Measurements from ENCODE around the gene ATRNL1.
"Not testable (repeated sequence)": the region's sequence is repeated elsewhere in the genome, so short reads cannot be mapped to it uniquely, and the experiment has no call there.

ATRNL1 gene

DNA sequence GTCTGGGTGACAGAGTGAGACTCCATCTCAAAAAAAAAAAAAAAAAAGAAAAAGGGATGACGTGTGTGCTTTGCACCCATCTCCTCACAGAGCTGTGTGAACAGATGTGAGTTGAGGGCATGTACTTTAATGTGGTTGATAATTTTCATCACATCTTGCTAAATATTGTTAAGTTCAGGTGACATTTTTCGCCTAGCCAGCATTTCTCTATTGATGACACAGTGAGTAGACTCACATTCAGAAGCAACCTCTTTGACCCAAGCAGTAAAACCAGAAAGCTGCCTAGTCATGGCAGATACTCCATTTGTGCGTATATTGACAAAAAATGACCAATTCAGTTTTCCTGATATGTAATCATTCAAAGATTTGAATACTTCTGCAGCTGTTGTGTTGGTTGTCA is 126.0 kb downstream of the ATRNL1 start:
- no peak for DNase-seq

DNA sequence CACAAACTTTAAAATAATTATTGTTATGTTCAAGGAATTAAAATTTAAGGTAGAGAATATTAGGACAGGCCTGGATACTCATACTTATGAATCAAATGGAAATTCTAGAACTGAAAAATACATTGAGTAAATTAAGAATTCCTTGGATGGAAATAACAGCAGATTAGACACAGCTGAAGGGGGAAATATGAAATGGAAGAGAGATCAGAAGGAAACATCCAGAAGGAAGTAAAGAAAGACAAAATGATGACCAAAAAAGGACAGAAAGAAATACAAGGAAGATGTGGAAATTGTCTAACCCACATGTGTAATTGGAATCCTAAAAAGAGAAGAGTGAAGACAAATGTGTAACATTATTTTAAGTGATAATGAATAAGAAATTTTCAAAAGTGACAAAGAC is 128.9 kb downstream of the ATRNL1 start:
- DNase-seq: no peak

DNA sequence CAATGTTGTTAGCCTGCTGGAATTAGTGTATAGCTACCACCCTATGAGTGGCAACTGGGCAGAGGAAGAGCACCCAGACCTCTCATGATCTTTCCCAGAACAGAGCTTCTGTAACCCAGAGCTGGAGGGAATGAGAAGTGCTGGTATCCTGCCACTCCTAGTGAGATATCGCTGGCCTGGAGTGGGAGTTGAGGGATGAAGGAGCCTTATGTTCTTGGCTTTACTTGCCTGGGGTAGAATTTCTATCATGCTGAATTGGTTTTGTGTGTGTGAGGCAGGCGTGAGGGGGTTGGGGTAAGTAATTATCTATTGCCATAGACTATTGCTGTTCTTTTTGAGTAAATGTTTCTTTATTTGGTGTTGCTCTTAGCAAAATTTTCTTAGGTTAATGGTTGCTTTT is 146.6 kb downstream of the ATRNL1 start:
- no peak for DNase-seq

DNA sequence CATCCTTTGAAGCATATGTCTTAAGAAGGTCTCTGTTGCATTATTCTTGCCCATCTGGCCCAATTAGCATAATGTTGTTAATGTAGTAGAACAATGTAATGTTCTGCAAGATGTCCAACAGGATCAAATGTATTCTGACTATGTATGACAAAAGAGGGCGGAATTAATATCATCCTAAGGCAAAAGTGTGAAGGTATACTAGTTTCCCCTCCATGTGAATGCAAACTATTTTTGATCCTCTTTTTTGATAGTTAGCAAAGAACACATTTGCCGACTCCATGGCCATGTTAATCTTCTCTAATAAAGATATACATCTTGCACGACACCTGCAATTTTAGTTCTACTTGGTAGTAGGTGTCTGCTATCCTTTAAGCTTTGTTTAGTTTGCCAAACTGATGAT is 157.6 kb downstream of the ATRNL1 start:
- DNase-seq: no peak

GRCh38 chr10:115253765-115254164 is 160.6 kb downstream of the ATRNL1 start:
- DNase-seq: not testable (repeated sequence)

DNA sequence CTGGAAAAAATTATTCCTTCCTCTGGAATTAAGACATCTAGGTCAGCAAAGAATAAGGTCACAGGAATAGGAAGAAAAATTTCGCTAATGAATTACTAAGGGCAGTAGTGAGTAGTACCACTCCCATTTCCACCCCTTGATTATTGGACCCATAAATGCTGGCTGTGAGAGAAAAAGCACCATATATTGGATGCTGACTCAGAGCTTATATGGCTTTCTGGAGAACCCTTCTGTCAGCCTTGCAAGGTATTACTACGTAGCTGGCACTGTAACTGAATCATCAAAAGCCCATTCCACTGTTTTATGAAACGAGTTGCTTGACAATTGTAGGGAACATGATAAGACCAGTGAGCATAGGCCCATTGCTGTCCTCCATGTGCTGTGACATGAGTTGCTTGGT is 179.3 kb downstream of the ATRNL1 start:
- no peak for DNase-seq

DNA sequence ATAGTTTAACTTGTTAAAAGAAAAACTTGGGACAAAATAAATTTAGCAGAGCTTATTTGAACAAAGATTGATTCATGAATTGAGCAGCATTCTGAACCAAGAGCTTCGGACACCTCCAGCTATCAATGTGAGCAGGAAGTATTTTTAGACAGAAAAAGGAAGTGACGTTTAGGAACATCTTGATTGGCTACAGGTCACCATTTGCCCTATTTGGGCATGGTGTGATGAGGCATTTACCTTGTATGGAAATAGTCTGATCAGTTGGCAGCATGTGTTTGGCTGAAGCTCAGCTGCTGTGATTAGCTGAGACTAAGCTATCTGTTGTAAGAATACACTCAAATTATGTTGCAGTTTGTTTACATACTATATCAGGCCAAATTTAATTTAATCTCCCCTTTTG is 185.1 kb downstream of the ATRNL1 start:
- DNase-seq: no peak

DNA sequence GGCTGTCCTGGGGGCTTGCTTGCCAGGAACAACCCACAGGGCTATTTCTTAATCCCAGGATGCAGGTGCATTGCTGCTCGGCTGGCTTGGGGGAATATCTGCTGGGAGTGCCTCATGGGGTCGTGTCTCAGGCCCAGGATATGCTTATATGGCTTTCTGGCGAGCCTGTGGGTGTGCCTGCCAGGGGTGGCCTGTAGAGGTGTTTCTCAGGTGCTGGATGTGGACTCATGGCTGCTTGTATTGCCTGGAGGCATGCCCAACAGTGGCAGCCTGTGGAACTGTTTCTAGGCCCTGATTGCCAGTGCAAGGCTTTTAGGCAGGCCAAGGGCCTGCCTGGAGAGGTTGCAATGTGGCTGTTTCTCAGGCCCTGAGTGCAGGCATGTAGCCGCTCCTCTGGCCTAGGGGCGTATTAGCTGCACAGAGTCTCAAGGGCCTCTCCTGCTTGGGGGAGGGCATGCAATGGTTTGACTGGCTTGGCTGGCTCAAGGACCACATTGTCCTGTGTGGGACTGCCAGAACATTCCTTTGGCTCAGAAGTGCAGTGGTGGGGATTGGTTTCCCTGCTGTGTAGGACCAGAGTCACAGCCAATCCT is 202.1 kb downstream of the ATRNL1 start:
- no peak for DNase-seq

GRCh38 chr10:115300080-115300479 is 206.9 kb downstream of the ATRNL1 start:
- DNase-seq: no peak

DNA sequence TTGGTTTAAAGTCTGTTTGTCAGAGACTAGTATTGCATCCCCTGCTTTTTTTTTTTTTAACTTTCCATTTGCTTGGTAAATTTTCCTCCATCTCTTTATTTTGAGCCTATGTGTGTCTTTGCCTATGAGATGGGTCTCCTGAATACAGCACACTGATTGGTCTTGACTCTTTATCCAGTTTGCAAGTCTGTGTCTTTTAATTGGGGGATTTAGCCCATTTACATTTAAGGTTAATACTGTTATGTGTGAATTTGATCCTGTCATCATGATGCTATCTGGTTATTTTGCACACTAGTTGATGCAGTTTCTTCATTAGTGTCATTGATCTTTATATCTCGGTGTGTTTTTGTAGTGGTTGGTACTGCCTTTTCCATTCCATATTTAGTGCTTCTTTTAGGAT is 226.5 kb downstream of the ATRNL1 start:
- not testable (repeated sequence) for DNase-seq

GRCh38 chr10:115321360-115321759 is 228.2 kb downstream of the ATRNL1 start:
- no peak for DNase-seq

DNA sequence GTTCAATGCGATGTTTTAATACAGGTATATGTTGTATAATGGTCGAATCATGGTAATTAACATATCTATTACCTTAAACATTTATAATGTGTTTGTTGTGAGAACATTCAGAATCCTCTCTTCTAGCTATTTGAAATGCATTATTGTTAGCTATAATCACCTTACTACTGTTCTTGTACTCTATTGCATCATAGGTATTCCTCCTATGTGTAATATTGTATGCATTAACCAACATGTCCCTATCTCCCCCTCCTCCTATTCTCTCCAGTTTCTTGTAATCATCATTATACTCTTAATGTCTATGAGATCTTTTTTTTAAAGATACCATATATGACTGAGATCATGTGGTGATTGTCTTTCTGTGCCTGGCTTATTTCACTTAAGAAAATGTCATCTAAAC is 235.2 kb downstream of the ATRNL1 start:
- no peak for DNase-seq

DNA sequence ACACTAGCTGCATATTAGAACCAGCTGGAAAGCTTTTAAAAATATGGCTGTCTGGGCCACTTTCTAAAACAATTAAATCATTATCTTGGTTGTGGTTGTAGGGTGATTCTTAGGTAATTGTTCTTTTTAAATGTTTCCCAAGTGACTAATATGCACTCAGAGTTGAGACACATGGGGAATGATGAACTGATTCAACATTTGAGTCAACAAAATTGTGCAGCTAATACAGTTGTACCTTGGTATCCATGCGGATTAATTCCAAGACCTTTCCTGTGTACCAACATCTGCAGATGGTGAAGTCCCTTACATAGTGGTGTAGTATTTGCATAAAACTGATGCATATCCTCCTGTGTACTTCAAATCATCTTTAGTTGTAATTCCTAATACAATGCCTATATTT is 242.2 kb downstream of the ATRNL1 start:
- DNase-seq: peak; percentile 5

GRCh38 chr10:115355162-115355760 is 262.1 kb downstream of the ATRNL1 start:
- DNase-seq: peak; percentile 62

DNA sequence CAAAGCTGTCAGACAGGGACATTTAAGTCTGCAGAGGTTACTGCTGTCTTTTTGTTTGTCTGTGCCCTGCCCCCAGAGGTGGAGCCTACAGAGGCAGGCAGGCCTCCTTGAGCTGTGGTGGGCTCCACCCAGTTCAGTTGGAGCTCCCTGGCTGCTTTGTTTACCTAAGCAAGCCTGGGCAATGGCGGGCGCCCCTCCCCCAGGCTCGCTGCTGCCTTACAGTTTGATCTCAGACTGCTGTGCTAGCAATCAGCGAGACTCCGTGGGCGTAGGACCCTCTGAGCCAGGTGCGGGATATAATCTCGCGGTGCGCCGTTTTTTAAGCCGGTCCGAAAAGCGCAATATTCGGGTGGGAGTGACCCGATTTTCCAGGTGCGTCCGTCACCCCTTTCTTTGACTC is 274.8 kb downstream of the ATRNL1 start:
- not testable (repeated sequence) for DNase-seq

- DNase-seq: no peak
Measured at GRCh38 chr10:115379064-115379463, 285.9 kb downstream of the ATRNL1 start.

DNA sequence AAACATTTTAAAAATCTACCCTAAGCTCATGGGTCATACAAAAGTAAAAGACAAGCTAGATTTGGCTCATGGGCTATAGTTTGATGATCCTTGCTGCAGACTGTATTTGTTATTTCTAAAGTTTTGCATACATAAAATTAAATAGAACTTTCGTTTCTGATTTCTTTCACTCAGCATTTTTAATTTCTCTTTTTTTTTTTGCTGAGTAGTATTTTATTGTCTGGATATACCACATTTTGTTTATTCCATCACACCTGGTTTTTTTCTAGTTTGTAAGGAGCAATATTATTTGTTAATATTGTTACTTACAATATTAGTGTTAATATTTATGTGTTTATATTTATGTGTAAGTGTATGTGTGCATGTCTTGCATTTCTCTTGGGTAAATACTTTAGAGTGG is 291.5 kb downstream of the ATRNL1 start:
- no peak for DNase-seq

DNA sequence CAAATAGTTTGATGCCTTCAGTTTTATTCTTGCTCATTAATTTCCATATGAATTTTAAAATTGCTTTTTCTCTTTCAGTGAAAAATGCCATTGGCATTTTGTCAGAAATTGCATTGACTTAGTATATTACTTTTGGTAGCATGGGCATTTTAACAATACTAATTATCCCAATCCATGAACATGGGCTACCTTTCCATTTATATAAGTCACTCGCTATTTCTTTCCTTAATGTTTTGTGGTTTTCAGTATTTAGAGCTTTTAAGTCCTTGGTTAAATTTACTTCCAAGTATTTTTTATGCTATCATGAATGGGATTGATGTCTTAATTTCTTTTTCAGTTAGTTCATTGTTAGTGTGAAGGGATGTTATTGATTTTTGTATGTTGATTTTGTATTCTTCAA is 297.4 kb downstream of the ATRNL1 start:
- DNase-seq: no peak

DNA sequence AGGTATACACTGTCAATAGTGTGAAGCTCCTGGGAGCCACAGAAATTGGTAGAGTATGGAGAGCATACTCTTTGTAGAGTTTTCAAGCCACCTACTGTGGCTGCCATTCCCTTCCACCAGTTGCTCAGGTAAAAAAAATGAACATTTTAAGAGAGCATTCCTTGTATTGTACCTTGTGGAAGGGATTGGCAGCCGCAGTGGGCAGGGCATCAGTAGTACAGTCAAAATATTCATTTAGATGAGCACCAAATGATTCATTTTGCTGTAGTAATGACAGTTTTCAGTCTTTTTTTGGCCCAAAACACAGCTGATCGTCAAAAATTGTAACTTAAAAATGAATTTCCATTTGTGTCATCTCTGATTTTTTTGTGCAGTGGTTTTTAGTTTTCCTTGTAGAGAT is 304.9 kb downstream of the ATRNL1 start:
- no peak for DNase-seq

DNA sequence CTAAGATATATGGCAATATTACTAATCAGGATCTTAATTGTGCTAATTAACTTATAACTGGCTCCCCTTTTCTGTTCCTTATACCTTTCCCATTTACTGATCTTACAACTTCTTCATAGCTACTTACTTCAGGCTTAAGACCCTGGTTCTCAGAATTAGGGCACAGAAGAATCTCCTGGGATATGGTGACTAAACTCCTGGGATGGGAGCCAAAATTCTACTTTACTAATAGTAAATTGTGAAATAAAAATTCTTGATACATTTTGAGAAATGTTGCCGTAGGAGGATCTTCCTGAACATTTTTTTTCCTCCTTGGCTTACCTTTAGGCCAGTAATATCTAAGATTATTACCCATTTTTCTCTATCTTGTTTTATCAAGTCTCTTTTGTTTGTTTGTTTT is 309.5 kb downstream of the ATRNL1 start:
- DNase-seq: peak; percentile 73

- DNase-seq: not testable (repeated sequence)
Measured at GRCh38 chr10:115405838-115406237, 312.7 kb downstream of the ATRNL1 start.

DNA sequence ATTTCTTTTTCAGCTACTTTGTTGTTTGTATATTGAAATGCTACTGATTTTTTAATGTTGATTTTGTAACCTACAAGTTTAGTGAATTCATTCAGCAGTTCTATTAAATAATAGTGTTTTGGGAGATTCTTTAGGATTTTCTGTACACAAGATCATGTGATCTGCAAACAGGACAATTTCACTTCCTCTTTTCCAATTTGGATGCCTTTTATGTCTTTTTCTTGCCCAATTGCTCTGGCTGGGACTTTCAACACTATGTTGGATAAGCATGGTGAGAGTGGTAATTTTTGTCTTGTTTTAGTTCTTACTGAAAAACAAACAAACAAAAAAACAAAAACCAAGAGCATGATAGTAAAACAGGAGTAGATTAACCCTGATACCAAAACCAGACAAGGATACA is 316.2 kb downstream of the ATRNL1 start:
- DNase-seq: no peak

- DNase-seq: peak; percentile 57
Measured at GRCh38 chr10:115417585-115418265, 324.6 kb downstream of the ATRNL1 start.

DNA sequence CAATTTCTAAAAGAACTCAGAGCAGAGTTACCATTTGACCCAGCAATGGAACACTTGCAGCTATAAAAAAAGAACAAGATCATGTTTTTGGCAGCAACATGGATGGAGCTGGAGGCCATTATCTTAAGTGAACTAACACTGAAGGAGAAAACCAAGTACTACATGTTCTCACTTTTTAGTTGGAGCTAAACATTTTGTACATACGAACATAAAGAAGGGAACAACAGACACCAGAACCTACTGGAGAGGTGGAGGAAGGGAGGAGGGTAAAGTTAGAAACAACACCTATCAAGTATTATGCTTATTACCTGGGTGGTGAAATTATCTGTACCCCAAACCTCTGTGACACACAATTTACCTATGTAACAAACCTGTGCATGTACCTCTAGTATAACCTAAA is 329.5 kb downstream of the ATRNL1 start:
- no peak for DNase-seq

DNA sequence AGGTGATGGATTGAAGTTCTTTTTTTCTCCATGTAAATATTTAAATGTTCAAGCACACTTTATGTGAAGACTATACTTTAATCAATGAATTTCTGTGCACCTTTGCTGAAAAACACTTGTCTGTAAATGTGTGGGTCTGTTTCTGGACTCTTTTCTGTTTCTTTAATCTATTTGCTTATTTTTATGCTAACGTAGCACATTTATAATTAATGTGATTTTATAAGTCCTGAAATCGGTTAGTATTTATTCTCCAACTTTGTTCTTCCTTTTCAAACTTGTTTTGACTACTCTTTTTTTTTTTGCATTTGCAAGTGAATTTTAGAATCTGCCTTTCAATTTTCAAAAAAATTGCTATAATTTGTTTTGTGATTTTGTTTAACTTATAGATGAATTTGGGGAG is 334.4 kb downstream of the ATRNL1 start:
- no peak for DNase-seq
